ENCODE measurements around the gene NFIX. TPM values are rescaled to one million over a fixed set of nuclear protein-coding genes. Genes with fewer than 3 reads are reported as not detected.
"Not testable (repeated sequence)": the region's sequence is repeated elsewhere in the genome, so short reads cannot be mapped to it uniquely, and the experiment has no call there.

NFIX gene
- total RNA-seq, 1 donor from 2014 or later, result 118 TPM

- no peak for DNase-seq
- intact Hi-C loops (cut with micrococcal nuclease), result no loop called here
- TF ChIP-seq CTCF (IDR thresholded peaks at IDR 0.05; ENCODE audit: borderline replicate concordance), result no peak
- no peaks in the 10 kb centered on the region for H3K9me3 ChIP-seq (replicated peaks)
- peaks cover 62% of the 10 kb centered on the region for H3K36me3 ChIP-seq
- H3K27me3 ChIP-seq (ENCODE audit: low read depth), result no peaks in the 10 kb centered on the region
- H3K4me3 ChIP-seq, result no peak overlapping the region
- peak overlapping the region; percentile 96 for H3K27ac ChIP-seq (replicated peaks)
- peaks cover 73% of the 10 kb centered on the region for H3K4me1 ChIP-seq
Measured at GRCh38 chr19:12953138-12953798, 42.0 kb upstream of the NFIX start.

DNA sequence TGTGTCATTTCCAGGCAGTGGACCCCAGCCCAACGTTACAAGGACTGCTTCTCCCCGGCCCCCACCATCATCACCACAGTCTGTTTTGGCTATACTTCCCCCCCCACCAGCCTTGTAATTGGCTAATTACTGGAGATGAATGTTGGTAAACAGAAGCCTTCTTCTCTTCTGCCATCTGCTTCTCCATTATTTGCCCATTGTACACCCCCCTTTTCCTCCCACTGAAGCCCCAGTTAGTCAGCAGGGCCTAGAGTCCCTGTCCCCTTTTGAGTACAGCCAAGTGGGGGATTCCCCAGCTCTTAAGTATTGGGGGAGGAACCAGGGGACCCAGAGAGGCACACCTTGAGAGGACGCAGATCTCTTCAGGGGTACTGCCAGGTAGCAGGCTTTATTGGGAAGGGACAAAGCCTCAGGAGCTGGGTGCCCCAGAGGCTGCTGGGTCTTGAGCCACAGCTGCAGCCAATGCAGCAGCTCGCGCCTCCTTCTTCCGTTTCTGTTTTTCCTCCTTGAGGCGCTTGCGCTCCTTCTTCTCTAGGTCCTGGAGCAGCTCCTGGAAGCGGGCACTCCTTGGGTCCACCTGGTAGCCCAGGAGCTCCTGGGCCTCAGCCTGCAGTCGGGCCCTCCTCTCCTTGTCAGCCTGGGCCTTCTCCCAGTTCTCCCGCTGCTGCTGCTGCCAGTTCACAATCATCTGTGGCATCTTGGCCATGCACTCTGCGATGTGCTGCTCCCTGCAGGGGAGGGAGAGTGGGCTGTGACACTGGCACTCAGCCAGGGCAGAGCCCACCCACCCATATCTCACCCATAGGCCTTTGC is 41.3 kb upstream of the NFIX start:
- intact Hi-C loops (cut with micrococcal nuclease), result no loop called here
- no peak overlapping the region for H3K4me3 ChIP-seq
- peak overlapping the region; percentile 96 for H3K27ac ChIP-seq (replicated peaks)
- no peaks in the 10 kb centered on the region for H3K9me3 ChIP-seq (replicated peaks)
- TF ChIP-seq CTCF (IDR thresholded peaks at IDR 0.05; ENCODE audit: borderline replicate concordance), result no peak
- DNase-seq, result no peak
- peaks cover 73% of the 10 kb centered on the region for H3K4me1 ChIP-seq
- H3K36me3 ChIP-seq, result peaks cover 55% of the 10 kb centered on the region
- H3K27me3 ChIP-seq (ENCODE audit: low read depth), result no peaks in the 10 kb centered on the region

DNA sequence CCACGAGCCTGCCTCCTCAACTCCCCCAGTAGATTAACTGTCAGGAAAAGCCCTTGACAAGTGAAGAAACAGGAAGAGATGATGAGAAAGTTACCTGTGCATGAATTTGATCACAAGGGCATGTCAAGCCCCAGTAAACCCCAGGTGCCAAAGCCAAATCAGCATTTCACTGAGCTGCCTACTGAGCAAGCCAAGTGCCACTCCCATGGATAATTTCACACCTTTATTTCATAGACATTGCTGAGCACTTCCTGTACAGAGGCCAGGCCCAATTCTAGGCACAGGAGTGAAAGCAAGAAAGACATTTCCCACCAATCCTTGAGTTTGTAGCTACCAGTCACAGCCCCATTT is 40.7 kb upstream of the NFIX start:
- H3K36me3 ChIP-seq, result peaks cover 49% of the 10 kb centered on the region

DNA sequence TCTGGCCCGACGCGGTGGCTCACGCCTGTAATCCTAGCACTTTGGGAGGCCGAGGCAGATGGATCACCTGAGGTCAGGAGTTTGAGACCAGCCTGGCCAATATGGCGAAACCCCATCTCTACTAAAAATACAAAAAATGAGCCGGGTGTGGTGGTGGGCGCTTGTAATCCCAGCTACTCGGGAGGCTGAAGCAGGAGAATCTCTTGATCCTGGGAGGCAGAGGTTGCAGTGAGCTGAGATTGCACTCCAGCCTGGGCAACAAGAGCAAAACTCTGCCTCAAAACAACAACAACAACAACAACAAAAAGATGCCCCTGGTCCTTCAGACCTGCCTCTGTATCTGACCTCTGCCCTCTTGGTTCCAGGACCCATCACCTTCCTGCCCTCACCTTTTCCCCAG is 39.7 kb upstream of the NFIX start:
- DNase-seq; intact Hi-C loops (cut with micrococcal nuclease); H3K9me3 ChIP-seq (replicated peaks); H3K27me3 ChIP-seq (ENCODE audit: low read depth): not testable (repeated sequence)
- peak overlapping the region; percentile 86 for H3K4me3 ChIP-seq
- H3K36me3 ChIP-seq, result peaks cover 39% of the 10 kb centered on the region
- H3K4me1 ChIP-seq, result peaks cover 62% of the 10 kb centered on the region
- H3K27ac ChIP-seq (replicated peaks), result peak overlapping the region; percentile 96

More for the DNA sequence above, 40.7 kb upstream of the NFIX start:
- intact Hi-C loops (cut with micrococcal nuclease), result no loop called here
- Histone ChIP-seq H3K27me3 (ENCODE audit: low read depth) (no peaks in the 10 kb centered on the region), H3K4me1 (peaks cover 67% of the 10 kb centered on the region), H3K4me3 (no peak overlapping the region), H3K9me3 (replicated peaks) (no peaks in the 10 kb centered on the region), H3K27ac (replicated peaks) (peak overlapping the region; percentile 96)
- no peak for DNase-seq
- TF ChIP-seq CTCF (IDR thresholded peaks at IDR 0.05; ENCODE audit: borderline replicate concordance), result no peak

DNA sequence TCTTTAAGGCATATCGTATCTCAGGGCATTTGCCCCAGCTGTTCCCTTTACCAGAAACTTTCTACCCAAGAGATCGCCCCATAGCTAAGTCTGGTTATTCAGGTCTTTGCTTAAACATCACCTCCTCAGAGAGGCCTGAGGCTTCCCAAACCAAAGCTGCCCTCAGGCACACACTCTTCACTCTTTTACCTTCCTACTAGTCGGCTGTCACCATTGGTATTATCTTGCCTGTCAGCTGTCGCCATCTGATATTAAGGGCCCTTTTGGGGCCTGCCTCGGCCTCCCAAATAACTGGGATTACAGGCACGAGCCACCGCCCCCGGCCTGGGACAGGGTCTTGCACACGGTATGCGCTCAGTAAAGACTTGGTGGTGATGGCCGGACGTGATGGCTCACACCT is 39.3 kb upstream of the NFIX start:
- intact Hi-C loops (cut with micrococcal nuclease), result no loop called here
- Histone ChIP-seq H3K4me1 (peaks cover 62% of the 10 kb centered on the region), H3K27ac (replicated peaks) (peak overlapping the region; percentile 96), H3K36me3 (peaks cover 35% of the 10 kb centered on the region), H3K4me3 (peak overlapping the region; percentile 86), H3K9me3 (replicated peaks) (no peaks in the 10 kb centered on the region), H3K27me3 (ENCODE audit: low read depth) (no peaks in the 10 kb centered on the region)
- TF ChIP-seq CTCF (IDR thresholded peaks at IDR 0.05; ENCODE audit: borderline replicate concordance), result no peak
- DNase-seq, result no peak

All from left ventricle myocardium inferior (tissue), 1 donor.